Stimulated activated CD4-positive, alpha-beta T cell treated with anti-CD3 and anti-CD28 coated beads, Interleukin-4, amount 100 ng/mL, for 48 hours (primary cell): ENCODE results near the gene RAB18.
"Not testable (repeated sequence)": the region's sequence is repeated elsewhere in the genome, so short reads cannot be mapped to it uniquely, and the experiment has no call there.

Experiments used
- DNase-seq, 2 donors: peaks; one replicate each; pipeline ENCODE4 v3.0.0-alpha.2; 2020; ENCODE audit warnings: low read depth in 2 of 2

RAB18 gene

DNA sequence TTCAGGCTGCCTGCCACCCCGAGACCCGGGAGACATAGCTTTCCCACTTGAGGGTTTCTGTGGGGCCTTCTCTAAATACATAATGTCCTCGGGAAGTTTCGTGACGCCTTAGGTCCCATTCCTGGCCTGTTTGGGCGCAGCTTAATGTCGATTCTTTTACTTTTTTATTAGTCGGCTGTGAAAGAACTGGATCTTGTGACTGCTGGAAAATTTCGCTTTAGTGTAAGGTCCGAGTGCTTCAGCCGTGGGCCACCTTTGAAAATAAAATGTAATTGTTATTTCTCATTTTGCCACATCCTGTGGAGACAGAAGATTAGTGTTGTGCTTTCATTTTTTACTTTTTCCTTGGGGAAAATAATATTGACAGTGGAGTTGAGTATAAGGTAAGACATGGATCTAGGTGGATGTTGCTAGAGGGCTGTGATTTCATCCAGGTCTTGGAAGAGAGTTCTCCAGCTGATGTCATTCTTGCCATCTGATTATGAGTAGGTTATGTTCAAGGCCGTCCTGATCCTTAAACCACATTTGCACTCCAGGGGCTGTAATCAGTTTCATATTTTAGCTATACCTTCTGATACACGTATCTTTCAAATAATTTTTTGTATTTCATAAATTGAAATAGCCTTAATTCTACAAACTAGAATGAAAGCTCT is 830 bp downstream of the RAB18 start:
- no peak for DNase-seq

DNA sequence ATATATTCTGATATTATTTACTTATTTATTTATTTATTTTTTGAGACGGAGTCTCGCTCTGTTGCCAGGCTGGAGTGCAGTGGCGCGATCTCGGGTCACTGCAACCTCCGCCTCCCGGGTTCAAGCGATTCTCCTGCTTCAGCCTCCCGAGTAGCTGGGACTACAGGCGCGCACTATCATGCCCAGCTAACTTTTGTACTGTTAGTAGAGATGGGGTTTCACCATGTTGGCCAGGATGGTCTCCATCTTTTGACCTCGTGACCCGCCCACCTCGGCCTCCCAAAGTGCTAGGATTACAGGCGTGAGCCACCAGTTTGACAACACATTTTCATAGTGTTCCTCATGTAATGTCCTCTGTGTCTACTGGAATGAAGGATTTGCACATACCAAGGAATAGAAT is 1.4 kb downstream of the RAB18 start:
- DNase-seq, result not testable (repeated sequence)

DNA sequence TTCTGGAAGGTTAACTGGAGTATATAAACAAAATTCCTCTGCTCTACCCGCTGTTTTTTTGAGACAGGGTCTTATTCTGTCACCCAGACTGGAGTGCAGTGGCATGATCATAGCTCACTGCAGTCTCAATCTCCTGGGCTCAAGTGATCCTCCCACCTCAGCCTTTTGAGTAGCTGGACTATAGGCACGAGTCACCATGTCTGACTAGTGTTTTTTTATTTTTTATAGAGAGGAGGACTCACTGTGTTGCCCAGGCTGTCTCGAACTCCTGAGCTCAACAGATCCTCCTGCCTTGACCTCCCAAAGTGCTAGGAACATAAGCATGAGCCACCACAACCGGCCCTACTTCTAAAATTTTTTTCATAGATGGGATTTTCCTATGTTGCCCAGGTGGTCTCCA is 2.2 kb downstream of the RAB18 start:
- DNase-seq, result no peak

GRCh38 chr10:27512548-27512947 is 8.4 kb downstream of the RAB18 start:
- no peak for DNase-seq

- no peak for DNase-seq
Observed at GRCh38 chr10:27513451-27514191, 9.5 kb downstream of the RAB18 start.

DNA sequence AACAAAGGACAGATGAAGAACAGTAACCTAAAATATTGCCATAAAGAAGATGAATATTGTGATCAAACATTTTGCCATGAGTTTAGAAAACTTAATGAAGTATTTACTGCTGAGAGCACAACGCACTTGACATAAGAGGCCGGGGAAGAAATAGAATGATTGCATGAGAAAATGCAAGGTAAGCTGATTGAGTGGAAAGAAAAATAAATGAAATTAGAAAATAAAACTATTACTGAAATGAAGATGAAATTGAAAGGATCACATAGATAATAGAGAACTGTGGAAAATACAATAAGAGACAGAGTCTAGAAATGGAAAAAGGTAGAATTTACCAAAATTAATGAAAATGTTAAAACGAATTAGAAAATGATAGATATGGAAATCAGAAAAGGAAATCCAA is 10.1 kb downstream of the RAB18 start:
- DNase-seq, result no peak

DNA sequence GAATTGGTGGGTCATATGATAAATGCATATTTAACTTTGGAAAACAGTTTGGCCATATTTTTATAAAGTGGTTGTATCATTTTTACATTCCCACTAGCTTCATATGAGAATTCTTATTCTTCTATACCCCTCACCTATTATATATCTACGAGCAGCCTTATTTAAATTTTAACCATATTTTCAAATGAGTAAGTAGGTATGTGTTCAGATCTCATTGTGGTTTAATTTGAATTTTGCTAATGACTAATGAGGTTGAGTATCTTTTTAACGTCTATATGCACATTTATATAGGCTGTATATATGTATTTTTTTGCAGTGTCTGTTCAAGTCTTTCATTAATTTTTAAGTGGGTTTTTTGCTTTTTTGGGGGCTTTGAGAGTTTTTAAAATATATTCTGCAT is 14.2 kb downstream of the RAB18 start:
- no peak for DNase-seq

GRCh38 chr10:27525819-27526218 is 21.7 kb downstream of the RAB18 start:
- no peak for DNase-seq

- DNase-seq, result no peak
Observed at GRCh38 chr10:27526242-27526641, 22.1 kb downstream of the RAB18 start.

GRCh38 chr10:27527666-27528295 is 23.7 kb downstream of the RAB18 start:
- DNase-seq, result no peak

DNA sequence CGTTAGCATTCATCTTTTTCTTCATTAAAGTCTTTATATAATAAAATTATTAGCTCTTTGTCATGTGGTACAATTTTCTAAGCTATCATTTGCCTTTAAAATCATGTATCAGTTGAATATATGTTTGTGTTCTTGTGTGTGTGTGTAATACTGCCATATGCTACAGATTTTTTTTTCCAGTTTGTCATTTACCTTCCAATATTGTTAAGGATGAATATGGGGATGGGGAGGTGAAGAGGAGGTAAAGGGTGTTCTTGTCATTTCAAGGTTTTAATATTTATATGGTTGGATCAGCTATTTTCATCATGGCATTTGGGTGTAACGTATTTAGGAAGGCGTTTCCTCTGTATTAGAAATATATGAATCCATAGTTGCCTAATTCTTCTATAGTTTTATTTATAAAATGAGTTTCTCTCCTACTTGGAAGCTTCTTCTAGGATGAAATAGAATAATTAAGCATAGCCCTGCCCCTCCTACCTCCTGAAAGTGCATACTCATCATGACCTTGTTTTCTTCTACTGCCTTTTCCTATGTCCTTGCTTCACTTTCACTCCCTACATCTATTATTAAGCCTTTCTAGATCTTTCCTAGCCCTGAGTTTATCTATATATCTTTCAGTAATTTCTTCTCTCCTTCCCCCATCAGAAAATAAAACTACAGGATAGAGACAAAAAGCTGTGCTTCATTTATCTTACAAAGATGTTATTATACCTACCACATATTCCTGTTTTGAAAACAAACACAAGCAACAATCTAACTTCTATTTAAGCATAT is 25.1 kb downstream of the RAB18 start:
- DNase-seq, result no peak

GRCh38 chr10:27530477-27530876 is 26.4 kb downstream of the RAB18 start:
- DNase-seq, result no peak

GRCh38 chr10:27531336-27531847 is 27.3 kb downstream of the RAB18 start:
- no peak for DNase-seq

DNA sequence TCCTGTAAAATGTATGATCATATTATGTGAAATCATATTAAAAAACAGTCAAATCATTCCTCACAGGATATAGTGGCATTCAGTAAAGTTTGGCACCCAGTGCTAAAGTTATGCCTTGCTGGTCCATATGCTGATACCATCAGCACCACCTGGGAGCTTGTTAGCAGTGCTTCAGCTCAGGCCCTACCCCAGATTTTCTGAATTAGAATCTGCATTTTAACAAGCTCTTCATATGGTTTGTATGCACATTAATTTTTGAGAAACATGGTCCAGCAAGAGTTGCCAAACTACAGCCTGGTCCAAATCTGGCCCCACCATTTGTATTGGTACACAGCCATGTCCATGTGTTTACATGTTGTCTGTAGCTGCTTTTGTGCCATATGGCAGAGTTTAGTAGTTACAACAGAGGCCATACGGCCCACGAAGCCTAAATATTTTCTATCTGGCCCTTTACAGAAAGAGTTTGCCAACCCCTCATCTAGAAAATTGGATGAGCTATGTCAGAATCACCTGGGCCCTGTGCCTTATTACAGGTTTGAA is 30.1 kb downstream of the RAB18 start:
- no peak for DNase-seq

DNA sequence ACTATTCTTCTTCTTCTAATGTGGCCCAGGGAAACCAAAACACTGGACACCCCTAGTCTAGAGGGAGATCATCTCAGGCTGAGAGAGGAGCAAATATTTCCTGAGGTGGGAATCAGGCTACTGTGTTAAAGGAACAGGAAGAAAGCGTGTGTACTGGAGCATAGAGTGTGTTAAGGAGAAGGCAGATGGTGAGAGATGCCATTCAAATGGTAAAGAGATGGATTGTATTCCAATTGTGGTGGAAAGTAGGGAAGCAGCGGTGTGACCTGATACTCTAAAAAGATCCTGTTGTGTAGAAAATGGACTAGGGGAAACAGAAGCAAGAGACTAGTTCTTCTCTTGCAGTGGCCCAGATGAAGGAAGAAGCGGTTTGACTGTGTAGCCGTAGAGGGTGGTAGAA is 31.2 kb downstream of the RAB18 start:
- DNase-seq, result no peak

DNA sequence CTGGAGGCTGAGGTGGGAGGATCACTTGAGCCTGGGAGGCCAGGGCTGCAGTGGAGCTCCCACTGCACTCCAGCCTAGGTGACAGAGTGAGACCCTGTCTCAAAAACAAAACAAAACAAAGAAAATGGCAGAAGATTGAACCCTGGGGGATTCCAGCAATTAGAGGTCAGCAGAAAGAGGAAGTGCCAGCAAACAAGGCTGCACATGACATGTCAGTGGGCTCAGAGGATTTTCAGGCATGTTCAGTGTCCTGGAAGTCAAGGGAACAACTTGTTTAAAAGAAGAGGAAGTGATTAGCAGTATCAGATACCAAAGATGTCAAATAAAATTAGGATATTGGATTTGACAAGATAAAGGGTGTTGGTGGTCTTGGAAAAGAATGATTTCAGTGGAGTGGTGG is 32.3 kb downstream of the RAB18 start:
- no peak for DNase-seq

DNA sequence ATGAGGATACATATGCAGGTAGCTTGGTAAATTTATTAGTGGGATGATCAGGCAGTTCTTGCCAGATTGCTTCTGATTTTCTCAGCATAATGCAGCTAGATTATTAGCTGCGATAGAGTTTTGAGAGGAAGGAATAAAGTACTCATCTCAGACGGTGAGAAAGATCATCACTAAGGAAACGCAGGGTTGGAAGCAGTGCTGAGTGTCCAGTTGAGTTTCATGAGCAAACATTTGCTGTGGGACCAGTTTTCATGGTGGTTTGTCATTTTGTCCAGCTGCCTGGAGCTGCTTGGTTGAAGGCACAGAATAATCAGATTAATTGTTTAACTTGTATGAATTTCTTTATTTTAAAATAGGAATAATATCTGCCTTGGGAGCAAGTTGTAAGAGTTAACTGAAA is 33.1 kb downstream of the RAB18 start:
- no peak for DNase-seq

DNA sequence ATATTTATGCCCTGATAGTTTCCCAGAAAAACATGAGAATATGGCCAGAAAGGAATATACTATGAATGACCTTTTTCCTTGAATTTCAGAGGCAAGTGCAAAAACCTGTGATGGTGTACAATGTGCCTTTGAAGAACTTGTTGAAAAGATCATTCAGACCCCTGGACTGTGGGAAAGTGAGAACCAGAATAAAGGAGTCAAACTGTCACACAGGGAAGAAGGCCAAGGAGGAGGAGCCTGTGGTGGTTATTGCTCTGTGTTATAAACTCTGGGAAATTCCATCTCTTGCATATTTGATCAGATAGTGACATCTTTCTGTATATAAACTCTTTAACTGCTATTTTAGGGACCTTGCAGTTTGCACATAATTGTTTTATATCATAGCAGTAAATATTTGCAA is 33.7 kb downstream of the RAB18 start:
- DNase-seq, result no peak

DNA sequence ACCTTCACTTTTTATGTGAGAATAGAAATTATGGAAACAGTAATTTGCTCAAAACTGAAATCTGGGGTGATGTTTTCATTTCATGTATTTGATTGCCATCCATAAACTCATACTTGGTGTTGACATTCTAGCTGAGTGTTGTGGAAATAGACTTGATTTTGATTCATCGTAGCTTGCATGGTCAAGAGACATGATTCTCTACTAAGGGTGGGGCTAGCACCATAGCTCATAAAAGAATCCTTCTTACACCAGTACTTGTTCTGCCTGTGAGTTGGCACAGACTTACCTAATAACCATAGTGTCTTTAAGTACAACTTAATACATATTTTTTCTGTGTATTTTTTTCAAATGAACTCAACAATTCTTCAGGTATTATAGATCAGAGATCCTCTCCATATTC is 36.6 kb downstream of the RAB18 start:
- DNase-seq, result no peak

DNA sequence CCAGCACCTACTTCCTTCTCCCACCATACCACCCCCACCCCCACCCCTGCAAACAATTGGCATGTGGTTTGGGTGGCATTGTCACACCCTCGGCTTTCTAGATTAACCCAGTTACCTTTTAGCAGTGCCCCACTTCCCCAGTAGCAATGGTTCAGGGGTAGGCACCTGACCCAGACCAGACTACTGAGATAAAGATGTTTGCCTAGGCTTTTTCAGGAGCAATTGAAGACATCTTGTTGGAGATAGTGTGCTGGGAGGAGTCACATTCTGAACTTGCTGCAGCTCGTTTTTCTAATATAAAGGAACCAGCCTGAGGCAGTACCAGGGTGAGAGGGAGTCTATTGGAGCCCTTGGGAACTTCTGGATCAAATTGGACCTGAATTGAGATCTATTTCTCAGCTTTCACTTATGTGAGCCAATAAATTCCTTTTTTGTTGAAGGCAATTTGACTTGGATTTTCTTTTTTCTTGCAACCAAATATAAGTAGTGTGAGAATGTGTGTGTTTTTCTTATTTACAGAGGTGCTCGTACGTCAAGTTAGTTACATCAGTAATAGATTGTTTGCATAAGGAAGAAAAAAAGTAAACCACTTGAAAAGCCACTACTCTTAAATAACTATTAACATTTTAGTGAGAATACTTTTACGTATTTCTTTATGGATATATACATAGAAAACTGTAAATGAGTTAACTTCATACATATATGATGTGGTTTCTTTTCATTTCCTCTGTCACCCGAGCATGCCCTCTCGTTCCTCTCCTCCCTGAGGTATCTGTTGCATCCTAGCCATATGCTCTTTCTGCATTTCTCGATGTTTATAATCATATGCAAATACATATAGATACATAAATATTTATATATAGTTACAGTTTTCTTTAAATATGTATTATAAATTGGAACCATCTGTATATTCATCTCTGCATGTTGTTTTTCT is 38.0 kb downstream of the RAB18 start:
- DNase-seq, result no peak

DNA sequence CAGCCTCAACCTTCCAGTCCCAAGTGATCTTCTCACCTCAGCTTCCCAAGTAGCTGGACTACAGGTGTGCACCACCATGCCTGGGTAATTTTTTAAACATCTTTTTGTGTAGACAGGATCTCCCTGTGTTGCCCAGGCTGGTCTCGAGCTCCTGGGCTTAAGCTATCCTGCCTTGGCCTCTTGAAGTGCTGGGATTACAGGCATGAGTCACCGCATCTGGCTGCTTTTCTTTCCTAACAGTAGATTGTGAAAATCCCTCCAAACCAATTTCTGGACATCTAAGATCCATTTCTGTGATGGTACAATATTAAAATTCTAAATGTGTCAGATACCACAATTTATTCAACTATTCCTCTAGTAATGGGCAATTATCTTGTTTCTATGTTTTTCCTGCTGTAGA is 38.7 kb downstream of the RAB18 start:
- DNase-seq, result no peak
